WTC11 (cell line): ENCODE results near the gene CALU. TPM values are rescaled to one million over a fixed set of nuclear protein-coding genes. Genes with fewer than 3 reads are reported as not detected.

Experiments
- ATAC-seq: fragments of 200-7000 bp; cut with Tn5 transposase; 2 replicates; pipeline ENCODE4 v1.10.0; 2021; ENCODE audit warnings: mild to moderate bottlenecking, moderate library complexity
- CTCF ChIA-PET: fragments of 300-600 bp; sonication (Branson Sonifier 250); formaldehyde crosslinking; loops from one replicate; lab custom pipeline; 2021; ENCODE audit warnings: antibody characterized with exemption; lab: Charles Lee
- POLR2A ChIA-PET: fragments of 350-600 bp; sonication (Branson Sonifier 250); formaldehyde crosslinking; loops from one replicate; lab custom pipeline; 2021; ENCODE audit warnings: antibody characterized with exemption; lab: Charles Lee
- DNase-seq: peaks from one replicate; pipeline ENCODE4 v3.0.0; 2021; ENCODE audit warnings: low spot score
- H3K27ac Mint-ChIP-seq: 2 replicates; pipeline ENCODE4 v1.8.0; 2021; ENCODE audit warnings: mixed read lengths
- H3K27me3 Mint-ChIP-seq: 2 replicates; pipeline ENCODE4 v1.8.0; 2021; ENCODE audit warnings: low read depth, mild to moderate bottlenecking, moderate library complexity, mixed read lengths
- H3K36me3 Mint-ChIP-seq: 2 replicates; pipeline ENCODE4 v1.8.0; 2021; ENCODE audit warnings: mixed read lengths
- H3K4me1 Mint-ChIP-seq: 2 replicates; pipeline ENCODE4 v1.8.0; 2022; ENCODE audit warnings: mixed read lengths
- H3K4me3 Mint-ChIP-seq: 2 replicates; pipeline ENCODE4 v1.8.0; 2021; ENCODE audit warnings: mild to moderate bottlenecking, moderate library complexity, mixed read lengths
- H3K9me3 Mint-ChIP-seq: 2 replicates; pipeline ENCODE4 v1.8.0; 2021; ENCODE audit warnings: mixed read lengths
- CBFB ChIP-seq: sonication (generic); formaldehyde crosslinking; IDR thresholded peaks from 2 replicates; pipeline ENCODE4 v1.8.1; 2022; ENCODE audit warnings: mild to moderate bottlenecking, low read depth, missing genetic modification reagents
- EMX1 ChIP-seq: fragments of 250-450 bp; sonication (Bioruptor Pico); IDR thresholded peaks from 2 replicates; pipeline ENCODE4 v1.8.0; 2021; ENCODE audit warnings: mild to moderate bottlenecking
- ETV6 ChIP-seq: sonication (generic); formaldehyde crosslinking; IDR thresholded peaks from 2 replicates; pipeline ENCODE4 v1.8.1; 2022; ENCODE audit warnings: mild to moderate bottlenecking, missing genetic modification reagents
- FOXJ3 ChIP-seq: sonication (generic); formaldehyde crosslinking; IDR thresholded peaks from 2 replicates; pipeline ENCODE4 v1.9.0; 2021; ENCODE audit warnings: missing genetic modification reagents, mild to moderate bottlenecking, borderline replicate concordance
- GABPB1 ChIP-seq: sonication (generic); formaldehyde crosslinking; IDR thresholded peaks from 2 replicates; pipeline ENCODE4 v1.8.1; 2023; ENCODE audit warnings: mild to moderate bottlenecking, missing genetic modification reagents
- GTF2I ChIP-seq: fragments of 250-450 bp; sonication (Bioruptor Pico); conservative IDR thresholded peaks from 2 replicates; pipeline ENCODE4 v1.4.0; 2021; ENCODE audit warnings: mild to moderate bottlenecking
- NR3C1 ChIP-seq: sonication (generic); formaldehyde crosslinking; conservative IDR thresholded peaks from 2 replicates; pipeline ENCODE4 v1.8.1; 2023; ENCODE audit warnings: low read depth, mild to moderate bottlenecking, missing genetic modification reagents
- RELA ChIP-seq: sonication (generic); formaldehyde crosslinking; IDR thresholded peaks from 2 replicates; pipeline ENCODE4 v1.8.1; 2022; ENCODE audit warnings: missing genetic modification reagents, mild to moderate bottlenecking, borderline replicate concordance
- SOX15 ChIP-seq: fragments of 250-450 bp; sonication (Bioruptor Pico); IDR thresholded peaks from 2 replicates; pipeline ENCODE4 v1.9.0; 2021; ENCODE audit warnings: mild to moderate bottlenecking
- TEAD1 ChIP-seq: sonication (generic); formaldehyde crosslinking; IDR thresholded peaks from 2 replicates; pipeline ENCODE4 v1.8.0; 2022; ENCODE audit warnings: mild to moderate bottlenecking, missing genetic modification reagents
- ZNF416 ChIP-seq: fragments of 250-450 bp; sonication (Bioruptor Pico); IDR thresholded peaks from 2 replicates; pipeline ENCODE4 v1.9.0; 2021; ENCODE audit warnings: mild to moderate bottlenecking, inconsistent platforms
- total RNA-seq: library from RNA; stranded (reverse); gene quantifications from 3 replicates; pipeline ENCODE4 v1.2.3, GENCODE V29; 2021
- TF ChIP-seq, protein P1 (sequence below): sonication (generic); formaldehyde crosslinking; IDR thresholded peaks from 2 replicates; pipeline ENCODE4 v1.8.1; 2023; ENCODE audit warnings: mild to moderate bottlenecking, missing genetic modification reagents, moderate library complexity
- TF ChIP-seq, protein P2 (sequence below): fragments of 250-450 bp; sonication (Bioruptor Pico); IDR thresholded peaks from 2 replicates; pipeline ENCODE4 v2.1.2; 2022; ENCODE audit warnings: mild to moderate bottlenecking, moderate library complexity
- TF ChIP-seq, protein P3 (sequence below): sonication (generic); formaldehyde crosslinking; conservative IDR thresholded peaks from 2 replicates; pipeline ENCODE4 v1.8.1; 2022; ENCODE audit warnings: mild to moderate bottlenecking, missing genetic modification reagents
- TF ChIP-seq, protein P4 (sequence below): sonication (generic); formaldehyde crosslinking; IDR thresholded peaks from 2 replicates; pipeline ENCODE4 v1.8.0; 2023; ENCODE audit warnings: missing genetic modification reagents, mild to moderate bottlenecking, borderline replicate concordance
- TF ChIP-seq, protein P5 (sequence below): sonication (generic); formaldehyde crosslinking; IDR thresholded peaks from 2 replicates; pipeline ENCODE4 v1.8.0; 2022; ENCODE audit warnings: mild to moderate bottlenecking, missing genetic modification reagents
- TF ChIP-seq, protein P6 (sequence below): sonication (generic); formaldehyde crosslinking; IDR thresholded peaks from 2 replicates; pipeline ENCODE4 v1.8.1; 2023; ENCODE audit warnings: mild to moderate bottlenecking, moderate library complexity, missing genetic modification reagents
- TF ChIP-seq, protein P7 (sequence below): sonication (generic); formaldehyde crosslinking; IDR thresholded peaks from 2 replicates; pipeline ENCODE4 v1.8.1; 2022; ENCODE audit warnings: low read depth, mild to moderate bottlenecking, moderate library complexity, missing genetic modification reagents, borderline replicate concordance
- TF ChIP-seq, protein P8 (sequence below): fragments of 250-450 bp; sonication (Bioruptor Pico); IDR thresholded peaks from 2 replicates; pipeline ENCODE4 v1.9.0; 2021; ENCODE audit warnings: mild to moderate bottlenecking

Gene CALU
- total RNA-seq, 1 experiment from 2014 or later, result 150 TPM

DNA sequence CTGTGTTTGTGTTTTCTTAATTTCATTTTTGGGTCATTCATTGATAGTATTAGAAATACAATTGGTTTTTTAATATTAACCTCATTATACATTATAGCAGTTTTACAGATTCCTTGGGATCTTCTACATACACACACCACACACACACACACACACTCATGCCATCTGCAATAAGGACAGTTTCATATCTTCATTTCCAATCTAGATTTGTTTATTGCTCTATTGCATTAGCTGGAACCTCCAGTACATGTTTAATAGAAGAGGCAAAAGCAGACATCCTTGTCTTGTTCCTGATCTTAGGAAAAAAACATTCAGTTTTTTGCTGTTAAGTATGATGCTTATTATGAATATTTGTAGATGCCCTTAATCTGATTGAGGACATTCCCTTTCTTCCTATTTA lies 17.8 kb upstream of the CALU start:
- DNase-seq (no peak), ATAC-seq (no peak)
- Mint-ChIP-seq H3K27me3 (peaks cover 7% of the 10 kb centered on the region), H3K4me1 (no peaks in the 10 kb centered on the region), H3K9me3 (no peaks in the 10 kb centered on the region), H3K36me3 (no peaks in the 10 kb centered on the region), H3K4me3 (no peak overlapping the region), H3K27ac (no peak overlapping the region)
- ChIA-PET POLR2A (no interaction called here), CTCF (no interaction called here)
- TF ChIP-seq, protein P1, sequence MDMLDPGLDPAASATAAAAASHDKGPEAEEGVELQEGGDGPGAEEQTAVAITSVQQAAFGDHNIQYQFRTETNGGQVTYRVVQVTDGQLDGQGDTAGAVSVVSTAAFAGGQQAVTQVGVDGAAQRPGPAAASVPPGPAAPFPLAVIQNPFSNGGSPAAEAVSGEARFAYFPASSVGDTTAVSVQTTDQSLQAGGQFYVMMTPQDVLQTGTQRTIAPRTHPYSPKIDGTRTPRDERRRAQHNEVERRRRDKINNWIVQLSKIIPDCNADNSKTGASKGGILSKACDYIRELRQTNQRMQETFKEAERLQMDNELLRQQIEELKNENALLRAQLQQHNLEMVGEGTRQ, result no peak
- TF ChIP-seq GABPB1 (CRISPR knock-in tag), result no peak

DNA sequence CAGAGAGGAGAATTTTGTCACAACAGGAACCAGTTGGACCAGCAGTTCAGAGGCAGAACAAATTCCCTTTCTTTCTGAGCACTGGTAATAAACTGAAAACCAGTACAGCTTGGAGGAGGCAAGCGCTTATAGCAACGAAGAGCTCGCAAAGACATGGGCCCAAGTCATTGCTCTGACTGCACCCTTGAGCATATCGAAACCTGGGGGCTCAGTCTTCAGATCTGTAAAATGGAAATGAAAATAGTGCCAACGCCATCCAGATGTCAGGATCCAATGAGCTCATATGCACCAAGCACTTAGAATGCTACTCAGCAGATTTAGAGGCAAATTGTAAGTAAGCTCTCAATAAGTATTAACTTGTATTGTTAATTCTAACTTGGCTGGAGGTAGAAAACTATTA lies 14.4 kb upstream of the CALU start:
- DNase-seq (no peak), ATAC-seq (no peak)
- H3K4me1 Mint-ChIP-seq, result no peaks in the 10 kb centered on the region
- no peaks in the 10 kb centered on the region for H3K36me3 Mint-ChIP-seq
- peaks cover 7% of the 10 kb centered on the region for H3K27me3 Mint-ChIP-seq
- H3K4me3 Mint-ChIP-seq, result no peak overlapping the region
- no peak overlapping the region for H3K27ac Mint-ChIP-seq
- ChIA-PET CTCF (no interaction called here), POLR2A (no interaction called here)
- no peaks in the 10 kb centered on the region for H3K9me3 Mint-ChIP-seq
- TF ChIP-seq, protein P2, sequence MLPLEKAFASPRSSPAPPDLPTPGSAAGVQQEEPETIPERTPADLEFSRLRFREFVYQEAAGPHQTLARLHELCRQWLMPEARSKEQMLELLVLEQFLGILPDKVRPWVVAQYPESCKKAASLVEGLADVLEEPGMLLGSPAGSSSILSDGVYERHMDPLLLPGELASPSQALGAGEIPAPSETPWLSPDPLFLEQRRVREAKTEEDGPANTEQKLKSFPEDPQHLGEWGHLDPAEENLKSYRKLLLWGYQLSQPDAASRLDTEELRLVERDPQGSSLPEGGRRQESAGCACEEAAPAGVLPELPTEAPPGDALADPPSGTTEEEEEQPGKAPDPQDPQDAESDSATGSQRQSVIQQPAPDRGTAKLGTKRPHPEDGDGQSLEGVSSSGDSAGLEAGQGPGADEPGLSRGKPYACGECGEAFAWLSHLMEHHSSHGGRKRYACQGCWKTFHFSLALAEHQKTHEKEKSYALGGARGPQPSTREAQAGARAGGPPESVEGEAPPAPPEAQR, result no peak
- TF ChIP-seq, protein P3, sequence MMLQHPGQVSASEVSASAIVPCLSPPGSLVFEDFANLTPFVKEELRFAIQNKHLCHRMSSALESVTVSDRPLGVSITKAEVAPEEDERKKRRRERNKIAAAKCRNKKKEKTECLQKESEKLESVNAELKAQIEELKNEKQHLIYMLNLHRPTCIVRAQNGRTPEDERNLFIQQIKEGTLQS (CRISPR knock-in tag), result no peak
- TF ChIP-seq, protein P4, sequence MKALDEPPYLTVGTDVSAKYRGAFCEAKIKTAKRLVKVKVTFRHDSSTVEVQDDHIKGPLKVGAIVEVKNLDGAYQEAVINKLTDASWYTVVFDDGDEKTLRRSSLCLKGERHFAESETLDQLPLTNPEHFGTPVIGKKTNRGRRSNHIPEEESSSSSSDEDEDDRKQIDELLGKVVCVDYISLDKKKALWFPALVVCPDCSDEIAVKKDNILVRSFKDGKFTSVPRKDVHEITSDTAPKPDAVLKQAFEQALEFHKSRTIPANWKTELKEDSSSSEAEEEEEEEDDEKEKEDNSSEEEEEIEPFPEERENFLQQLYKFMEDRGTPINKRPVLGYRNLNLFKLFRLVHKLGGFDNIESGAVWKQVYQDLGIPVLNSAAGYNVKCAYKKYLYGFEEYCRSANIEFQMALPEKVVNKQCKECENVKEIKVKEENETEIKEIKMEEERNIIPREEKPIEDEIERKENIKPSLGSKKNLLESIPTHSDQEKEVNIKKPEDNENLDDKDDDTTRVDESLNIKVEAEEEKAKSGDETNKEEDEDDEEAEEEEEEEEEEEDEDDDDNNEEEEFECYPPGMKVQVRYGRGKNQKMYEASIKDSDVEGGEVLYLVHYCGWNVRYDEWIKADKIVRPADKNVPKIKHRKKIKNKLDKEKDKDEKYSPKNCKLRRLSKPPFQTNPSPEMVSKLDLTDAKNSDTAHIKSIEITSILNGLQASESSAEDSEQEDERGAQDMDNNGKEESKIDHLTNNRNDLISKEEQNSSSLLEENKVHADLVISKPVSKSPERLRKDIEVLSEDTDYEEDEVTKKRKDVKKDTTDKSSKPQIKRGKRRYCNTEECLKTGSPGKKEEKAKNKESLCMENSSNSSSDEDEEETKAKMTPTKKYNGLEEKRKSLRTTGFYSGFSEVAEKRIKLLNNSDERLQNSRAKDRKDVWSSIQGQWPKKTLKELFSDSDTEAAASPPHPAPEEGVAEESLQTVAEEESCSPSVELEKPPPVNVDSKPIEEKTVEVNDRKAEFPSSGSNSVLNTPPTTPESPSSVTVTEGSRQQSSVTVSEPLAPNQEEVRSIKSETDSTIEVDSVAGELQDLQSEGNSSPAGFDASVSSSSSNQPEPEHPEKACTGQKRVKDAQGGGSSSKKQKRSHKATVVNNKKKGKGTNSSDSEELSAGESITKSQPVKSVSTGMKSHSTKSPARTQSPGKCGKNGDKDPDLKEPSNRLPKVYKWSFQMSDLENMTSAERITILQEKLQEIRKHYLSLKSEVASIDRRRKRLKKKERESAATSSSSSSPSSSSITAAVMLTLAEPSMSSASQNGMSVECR (CRISPR knock-in tag), result no peak
- no peak for TF ChIP-seq FOXJ3
- TF ChIP-seq, protein P5, sequence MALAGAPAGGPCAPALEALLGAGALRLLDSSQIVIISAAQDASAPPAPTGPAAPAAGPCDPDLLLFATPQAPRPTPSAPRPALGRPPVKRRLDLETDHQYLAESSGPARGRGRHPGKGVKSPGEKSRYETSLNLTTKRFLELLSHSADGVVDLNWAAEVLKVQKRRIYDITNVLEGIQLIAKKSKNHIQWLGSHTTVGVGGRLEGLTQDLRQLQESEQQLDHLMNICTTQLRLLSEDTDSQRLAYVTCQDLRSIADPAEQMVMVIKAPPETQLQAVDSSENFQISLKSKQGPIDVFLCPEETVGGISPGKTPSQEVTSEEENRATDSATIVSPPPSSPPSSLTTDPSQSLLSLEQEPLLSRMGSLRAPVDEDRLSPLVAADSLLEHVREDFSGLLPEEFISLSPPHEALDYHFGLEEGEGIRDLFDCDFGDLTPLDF (CRISPR knock-in tag), result no peak
- no peak for TF ChIP-seq TEAD1 (CRISPR knock-in tag)
- TF ChIP-seq EMX1 (CRISPR knock-in tag), result no peak
- TF ChIP-seq, protein P6, sequence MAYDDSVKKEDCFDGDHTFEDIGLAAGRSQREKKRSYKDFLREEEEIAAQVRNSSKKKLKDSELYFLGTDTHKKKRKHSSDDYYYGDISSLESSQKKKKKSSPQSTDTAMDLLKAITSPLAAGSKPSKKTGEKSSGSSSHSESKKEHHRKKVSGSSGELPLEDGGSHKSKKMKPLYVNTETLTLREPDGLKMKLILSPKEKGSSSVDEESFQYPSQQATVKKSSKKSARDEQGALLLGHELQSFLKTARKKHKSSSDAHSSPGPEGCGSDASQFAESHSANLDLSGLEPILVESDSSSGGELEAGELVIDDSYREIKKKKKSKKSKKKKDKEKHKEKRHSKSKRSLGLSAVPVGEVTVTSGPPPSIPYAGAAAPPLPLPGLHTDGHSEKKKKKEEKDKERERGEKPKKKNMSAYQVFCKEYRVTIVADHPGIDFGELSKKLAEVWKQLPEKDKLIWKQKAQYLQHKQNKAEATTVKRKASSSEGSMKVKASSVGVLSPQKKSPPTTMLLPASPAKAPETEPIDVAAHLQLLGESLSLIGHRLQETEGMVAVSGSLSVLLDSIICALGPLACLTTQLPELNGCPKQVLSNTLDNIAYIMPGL (CRISPR knock-in tag), result no peak
- no peak for TF ChIP-seq NR3C1
- TF ChIP-seq, protein P7, sequence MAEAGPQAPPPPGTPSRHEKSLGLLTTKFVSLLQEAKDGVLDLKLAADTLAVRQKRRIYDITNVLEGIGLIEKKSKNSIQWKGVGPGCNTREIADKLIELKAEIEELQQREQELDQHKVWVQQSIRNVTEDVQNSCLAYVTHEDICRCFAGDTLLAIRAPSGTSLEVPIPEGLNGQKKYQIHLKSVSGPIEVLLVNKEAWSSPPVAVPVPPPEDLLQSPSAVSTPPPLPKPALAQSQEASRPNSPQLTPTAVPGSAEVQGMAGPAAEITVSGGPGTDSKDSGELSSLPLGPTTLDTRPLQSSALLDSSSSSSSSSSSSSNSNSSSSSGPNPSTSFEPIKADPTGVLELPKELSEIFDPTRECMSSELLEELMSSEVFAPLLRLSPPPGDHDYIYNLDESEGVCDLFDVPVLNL, result no peak
- no peak for TF ChIP-seq SOX15 (CRISPR knock-in tag)
- TF ChIP-seq, protein P8, sequence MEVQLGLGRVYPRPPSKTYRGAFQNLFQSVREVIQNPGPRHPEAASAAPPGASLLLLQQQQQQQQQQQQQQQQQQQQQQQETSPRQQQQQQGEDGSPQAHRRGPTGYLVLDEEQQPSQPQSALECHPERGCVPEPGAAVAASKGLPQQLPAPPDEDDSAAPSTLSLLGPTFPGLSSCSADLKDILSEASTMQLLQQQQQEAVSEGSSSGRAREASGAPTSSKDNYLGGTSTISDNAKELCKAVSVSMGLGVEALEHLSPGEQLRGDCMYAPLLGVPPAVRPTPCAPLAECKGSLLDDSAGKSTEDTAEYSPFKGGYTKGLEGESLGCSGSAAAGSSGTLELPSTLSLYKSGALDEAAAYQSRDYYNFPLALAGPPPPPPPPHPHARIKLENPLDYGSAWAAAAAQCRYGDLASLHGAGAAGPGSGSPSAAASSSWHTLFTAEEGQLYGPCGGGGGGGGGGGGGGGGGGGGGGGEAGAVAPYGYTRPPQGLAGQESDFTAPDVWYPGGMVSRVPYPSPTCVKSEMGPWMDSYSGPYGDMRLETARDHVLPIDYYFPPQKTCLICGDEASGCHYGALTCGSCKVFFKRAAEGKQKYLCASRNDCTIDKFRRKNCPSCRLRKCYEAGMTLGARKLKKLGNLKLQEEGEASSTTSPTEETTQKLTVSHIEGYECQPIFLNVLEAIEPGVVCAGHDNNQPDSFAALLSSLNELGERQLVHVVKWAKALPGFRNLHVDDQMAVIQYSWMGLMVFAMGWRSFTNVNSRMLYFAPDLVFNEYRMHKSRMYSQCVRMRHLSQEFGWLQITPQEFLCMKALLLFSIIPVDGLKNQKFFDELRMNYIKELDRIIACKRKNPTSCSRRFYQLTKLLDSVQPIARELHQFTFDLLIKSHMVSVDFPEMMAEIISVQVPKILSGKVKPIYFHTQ (CRISPR knock-in tag), result no peak
- TF ChIP-seq GTF2I (CRISPR knock-in tag), result no peak
- no peak for TF ChIP-seq ZNF416 (CRISPR knock-in tag)
- TF ChIP-seq CBFB, result no peak
- no peak for TF ChIP-seq ETV6 (CRISPR knock-in tag)
- no peak for TF ChIP-seq RELA (CRISPR knock-in tag)
- TF ChIP-seq, all 79 proteins: peak for 0
